ENCODE measurements around the gene POU3F1.

DNA sequence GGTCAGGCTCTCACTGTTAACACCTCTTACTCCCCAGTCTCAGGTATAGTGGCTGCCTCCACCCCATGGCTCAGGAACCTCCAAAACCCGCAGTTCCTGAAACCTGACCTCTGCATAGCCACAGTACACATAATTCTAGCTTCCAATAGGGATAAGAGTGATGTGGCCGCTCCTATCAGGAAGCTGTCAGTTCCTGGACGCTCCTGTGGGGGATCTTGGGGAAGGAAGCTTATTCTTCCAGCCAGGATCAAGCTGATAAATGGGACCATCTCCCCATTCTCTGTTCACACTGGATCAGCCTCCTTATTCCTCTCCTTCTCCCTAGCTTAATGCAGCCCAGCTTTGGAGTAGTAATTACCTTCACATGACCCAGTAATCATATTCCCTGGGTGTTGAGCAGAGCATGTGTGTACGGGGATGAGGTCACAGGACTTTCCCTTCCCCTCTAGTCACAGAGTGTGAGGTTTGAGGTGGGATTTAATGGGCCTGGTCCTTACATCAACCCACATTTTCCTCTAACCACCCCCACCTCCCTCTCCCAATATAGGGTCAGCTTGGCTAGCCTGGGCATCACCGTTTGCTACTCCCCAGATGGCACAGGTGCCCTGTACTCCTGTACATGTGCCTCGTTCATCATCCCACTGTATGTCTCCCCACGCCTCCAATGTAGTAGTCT lies 7.0 kb upstream of the POU3F1 start:
- TF ChIP-seq, protein P1, sequence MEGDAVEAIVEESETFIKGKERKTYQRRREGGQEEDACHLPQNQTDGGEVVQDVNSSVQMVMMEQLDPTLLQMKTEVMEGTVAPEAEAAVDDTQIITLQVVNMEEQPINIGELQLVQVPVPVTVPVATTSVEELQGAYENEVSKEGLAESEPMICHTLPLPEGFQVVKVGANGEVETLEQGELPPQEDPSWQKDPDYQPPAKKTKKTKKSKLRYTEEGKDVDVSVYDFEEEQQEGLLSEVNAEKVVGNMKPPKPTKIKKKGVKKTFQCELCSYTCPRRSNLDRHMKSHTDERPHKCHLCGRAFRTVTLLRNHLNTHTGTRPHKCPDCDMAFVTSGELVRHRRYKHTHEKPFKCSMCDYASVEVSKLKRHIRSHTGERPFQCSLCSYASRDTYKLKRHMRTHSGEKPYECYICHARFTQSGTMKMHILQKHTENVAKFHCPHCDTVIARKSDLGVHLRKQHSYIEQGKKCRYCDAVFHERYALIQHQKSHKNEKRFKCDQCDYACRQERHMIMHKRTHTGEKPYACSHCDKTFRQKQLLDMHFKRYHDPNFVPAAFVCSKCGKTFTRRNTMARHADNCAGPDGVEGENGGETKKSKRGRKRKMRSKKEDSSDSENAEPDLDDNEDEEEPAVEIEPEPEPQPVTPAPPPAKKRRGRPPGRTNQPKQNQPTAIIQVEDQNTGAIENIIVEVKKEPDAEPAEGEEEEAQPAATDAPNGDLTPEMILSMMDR (IDR thresholded peaks at IDR 0.05 in 8 of 11, conservative IDR thresholded peaks at IDR 0.05 in 3 of 11), result no peak
- no peak for TF ChIP-seq POLR2A (IDR thresholded peaks at IDR 0.05)
- TF ChIP-seq POLR2AphosphoS5 (IDR thresholded peaks at IDR 0.05), result no peak

All from spleen (tissue), 7 donors.